Measurements from ENCODE around the gene FLYWCH2.

The FLYWCH2 gene

GRCh38 chr16:2946649-2947048 is 63.6 kb downstream of the FLYWCH2 start:
- no peak for DNase-seq
